Stimulated activated CD4-positive, alpha-beta T cell treated with anti-CD3 and anti-CD28 coated beads, Interleukin-4, amount 100 ng/mL, for 1 hour (primary cell): ENCODE results near the gene FILIP1L.

Experiments used
- DNase-seq: peaks from one replicate; pipeline ENCODE4 v3.0.0-alpha.2; 2020

FILIP1L gene

DNA sequence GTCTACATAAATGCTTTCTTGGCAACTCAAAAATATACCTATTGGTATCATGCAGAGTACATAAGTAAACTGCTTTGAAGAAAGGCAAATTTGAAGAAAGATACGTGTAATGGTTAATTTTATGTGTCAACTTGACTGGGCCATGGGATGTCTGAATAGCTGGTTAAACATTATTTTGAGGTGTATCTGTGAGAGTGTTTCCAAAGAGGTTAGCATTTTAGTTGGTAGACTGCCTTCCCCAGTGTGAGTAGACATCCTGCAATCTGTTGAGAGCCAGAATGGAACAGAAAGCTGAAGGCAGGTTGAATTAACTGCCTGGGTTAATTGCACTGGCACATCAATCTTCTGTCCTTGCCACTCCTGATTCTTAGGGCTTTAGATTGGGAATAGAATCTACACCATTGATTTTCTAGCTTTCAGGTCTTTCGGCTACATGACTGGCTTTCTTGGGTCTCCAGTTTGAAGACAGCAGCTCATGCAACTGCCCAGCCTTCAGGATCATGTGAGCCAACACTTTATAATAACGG, 198.3 kb downstream of the FILIP1L start:
- no peak for DNase-seq

DNA sequence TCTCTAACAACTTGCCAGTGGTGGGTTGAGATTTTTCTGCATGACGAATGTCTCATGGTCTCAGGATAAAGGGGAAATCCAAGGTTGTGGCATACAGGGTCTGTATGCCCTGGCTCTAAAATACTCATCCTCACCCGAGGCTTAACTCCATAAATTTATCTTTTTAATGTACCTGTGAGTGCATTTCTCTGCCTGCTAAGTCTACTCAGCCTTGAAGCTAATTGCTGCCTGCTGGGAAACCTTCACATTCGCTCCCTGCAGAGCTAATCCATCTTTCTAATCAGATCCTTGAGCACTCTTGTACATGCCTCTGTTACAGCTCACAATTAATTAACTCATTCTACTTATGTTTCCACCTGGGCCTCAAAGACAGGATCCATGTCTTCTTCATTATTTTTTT, 202.9 kb downstream of the FILIP1L start:
- no peak for DNase-seq

DNA sequence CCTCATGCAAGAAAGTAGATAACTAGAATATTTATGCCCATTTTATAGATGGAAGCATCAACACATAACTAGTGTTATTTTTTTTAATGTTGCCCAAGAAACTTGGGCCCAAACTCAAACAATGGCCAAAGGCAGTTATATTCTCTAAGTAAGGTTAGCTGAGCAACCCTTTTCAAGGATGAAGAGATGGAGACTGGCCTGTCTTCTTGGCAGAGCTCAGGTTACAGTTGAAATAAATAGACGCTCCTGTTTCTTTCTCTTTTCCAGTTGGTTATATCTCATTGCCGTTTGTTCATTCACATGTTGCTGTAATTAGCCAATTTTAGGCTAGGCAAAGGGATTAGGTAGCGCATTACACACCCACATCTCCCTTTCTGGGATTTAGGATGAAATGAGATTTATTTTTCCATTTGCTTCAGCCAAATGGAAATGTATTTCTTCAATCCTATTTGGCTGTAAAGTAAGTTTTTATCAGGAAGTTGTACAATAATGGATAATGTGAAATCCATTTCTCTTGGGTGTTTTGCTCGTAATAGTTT, 203.5 kb downstream of the FILIP1L start:
- DNase-seq = no peak

DNA sequence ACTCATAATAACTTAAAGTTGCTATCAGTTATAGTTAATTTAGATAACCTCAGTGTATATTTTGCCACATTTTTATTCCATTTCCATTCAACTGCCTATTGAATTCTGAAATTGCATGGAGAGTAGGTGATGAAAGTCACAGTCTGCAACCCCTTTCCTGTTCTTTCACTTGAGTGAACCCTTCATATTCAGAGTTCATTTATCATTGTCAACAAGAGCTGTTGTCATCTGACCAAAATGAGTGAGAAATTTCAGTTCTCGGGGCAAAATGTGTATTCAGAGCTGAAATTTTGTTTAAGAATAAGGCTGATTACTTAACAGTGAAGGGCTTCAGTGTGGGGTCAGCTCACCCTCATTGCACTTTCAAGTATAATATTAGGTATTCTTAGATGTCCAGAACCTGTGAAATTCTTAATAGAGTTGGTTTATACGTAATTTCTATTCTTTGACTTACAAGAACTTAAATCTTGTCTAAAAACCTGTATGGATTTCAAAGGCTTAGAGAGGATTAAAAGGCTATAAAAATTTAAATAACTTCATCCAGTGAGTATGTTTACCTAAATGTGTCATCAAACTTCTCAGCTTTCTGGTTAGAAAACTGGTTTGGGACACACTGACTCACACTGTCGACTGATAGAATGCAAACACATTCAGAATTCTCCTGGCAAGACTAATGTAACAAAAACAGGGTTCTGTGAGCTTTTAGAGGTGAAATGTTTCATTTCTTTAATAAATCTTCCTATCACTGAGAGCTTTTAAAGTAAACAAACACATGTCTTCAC, 204.4 kb downstream of the FILIP1L start:
- DNase-seq = no peak

DNA sequence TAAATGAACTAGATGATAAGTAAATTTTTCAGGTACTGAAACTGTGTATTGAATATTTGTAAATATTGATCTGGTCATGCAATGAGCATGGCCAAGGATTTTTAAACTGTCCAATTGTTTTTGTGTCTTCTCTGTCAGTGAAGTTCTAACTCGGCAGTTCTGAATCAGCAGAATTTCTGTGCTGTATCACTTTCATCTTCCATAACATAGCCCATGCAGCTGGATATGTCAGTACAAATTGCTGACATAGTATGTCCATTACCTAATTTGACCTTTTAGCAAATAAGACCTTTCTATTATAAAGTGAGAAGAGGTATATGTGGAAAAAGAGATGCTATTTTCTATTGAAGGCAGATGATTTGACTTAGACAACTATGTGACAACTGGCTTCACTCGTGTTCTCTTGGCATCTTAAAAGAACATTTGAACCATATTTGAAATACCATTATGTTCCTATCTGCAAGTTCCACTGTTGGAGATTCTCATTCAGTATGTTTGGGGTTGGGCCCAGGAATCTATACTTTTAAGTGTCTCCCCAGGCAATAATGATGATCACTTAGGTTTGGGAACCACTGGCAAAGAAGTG, 206.2 kb downstream of the FILIP1L start:
- DNase-seq = no peak

DNA sequence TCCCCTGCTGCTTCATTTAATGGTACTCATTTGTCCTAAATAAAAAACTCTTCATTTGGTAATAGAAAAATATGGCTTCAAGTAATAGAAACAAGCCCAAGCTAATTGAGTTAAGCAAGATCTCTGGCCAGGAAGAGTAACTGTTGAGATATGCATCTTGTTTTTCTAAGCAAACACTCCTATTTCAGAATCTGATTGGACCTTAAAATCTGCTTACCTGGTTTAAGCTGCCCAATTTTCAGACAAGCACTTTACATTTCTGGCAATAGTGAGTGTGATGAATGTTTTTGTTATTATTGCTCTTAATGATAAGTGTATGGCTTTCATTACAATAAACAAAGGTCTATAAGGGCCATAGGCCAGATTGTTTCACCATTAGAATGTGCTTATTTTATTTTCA, 210.4 kb downstream of the FILIP1L start:
- DNase-seq = no peak

DNA sequence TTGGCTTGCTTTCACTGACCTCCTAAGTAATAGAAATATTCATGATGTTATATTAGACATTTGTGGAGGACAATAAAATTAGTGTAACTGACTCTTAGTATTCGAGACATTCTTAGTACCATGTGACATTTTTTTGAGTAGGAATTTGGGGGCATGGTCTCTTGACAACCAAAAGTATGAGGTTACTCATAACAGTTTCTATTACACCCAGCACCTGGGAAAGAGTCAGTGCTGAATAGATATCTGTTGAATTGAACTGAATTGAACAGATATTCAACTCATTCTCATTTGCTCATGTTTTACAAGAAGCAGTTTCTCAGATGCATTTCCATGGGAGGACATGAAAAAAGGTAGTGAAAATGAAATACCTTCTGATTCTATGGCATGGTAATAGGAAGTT, 212.2 kb downstream of the FILIP1L start:
- DNase-seq = no peak

DNA sequence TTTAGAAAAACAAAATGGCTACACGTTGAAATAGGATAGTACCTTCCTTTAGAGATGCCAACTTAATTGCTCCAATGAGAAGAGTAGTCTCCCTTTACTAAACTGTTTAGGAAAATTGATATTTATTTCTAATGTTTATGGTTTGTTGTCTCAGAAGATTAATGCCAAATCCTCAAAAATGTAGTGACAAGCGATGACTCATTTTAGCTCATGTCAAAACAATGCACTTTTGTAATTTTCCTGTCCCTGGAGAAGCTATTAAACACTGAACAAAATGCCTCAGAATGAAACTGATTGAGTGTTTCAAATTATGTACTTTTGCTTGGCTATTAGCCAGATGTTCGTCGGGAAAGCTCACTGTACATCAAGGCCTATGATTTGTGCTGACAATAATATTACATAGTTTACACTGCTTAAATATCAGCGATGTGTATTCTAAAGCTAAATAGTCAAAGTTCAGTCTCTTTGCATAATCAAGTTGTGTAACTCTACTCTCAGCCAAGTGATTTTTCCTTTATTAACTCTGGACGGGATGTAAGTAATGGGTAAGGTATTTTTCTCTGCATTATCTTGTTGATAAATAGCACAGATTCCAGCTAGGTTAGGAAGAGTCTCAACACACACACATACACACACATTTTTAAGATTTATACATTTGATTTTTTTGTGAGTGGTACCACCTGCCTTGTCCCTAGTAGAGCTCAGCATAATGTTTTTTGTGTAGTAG, 212.9 kb downstream of the FILIP1L start:
- DNase-seq = no peak

DNA sequence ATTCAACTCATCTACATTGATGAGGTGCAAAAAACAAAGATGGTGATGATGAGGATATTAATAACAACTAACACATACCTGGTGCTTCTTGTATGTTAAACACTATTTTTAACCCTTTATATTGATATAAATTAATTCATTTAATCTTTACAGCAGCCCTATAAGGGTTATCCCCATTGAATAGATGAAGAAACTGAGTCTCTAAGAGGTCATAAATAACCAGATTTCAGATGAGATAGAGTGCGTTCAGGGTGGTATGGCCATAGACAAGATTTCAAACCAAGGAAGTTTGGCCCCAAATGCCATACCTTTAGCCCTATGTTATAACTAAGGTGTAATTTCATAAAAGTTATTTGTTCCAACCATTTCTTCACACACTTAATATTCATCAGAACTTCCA, 214.1 kb downstream of the FILIP1L start:
- no peak for DNase-seq

DNA sequence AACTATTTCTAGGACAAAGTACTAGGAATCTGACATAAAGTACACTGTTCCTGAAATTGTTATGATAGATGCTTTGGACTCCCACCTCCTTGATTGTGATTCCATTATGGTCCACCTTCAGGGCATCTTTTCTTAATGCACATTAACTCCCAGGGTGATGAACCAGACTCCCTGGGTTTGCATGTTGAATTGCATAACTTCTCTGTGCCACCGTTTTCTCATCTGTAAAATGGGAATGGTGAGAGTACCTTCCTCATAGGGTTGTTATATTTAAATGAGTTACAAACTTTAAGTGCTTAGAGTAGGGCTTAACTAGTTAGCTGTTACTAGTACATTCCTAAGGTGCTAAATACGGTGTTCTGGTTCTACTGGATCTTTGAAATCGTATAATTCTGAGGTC, 214.7 kb downstream of the FILIP1L start:
- no peak for DNase-seq

DNA sequence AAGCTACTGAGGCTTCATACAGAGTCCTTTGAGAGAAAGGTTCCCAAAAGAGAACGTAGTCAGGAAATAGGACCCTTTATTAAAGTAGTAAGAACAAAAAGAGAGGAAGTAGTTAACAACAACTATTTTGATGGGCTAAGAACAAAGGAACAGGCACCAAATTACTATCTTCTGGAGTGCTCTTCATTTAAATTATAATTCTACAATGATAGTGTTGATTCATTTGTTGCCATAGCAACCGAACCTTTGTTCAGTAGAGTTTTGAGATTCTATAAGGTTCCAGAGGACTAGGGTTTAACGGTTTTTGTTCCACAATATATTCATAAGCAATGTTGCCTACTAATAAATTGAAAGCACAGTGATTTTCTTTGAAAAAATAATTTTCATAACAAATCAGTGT, 217.8 kb downstream of the FILIP1L start:
- DNase-seq = no peak

DNA sequence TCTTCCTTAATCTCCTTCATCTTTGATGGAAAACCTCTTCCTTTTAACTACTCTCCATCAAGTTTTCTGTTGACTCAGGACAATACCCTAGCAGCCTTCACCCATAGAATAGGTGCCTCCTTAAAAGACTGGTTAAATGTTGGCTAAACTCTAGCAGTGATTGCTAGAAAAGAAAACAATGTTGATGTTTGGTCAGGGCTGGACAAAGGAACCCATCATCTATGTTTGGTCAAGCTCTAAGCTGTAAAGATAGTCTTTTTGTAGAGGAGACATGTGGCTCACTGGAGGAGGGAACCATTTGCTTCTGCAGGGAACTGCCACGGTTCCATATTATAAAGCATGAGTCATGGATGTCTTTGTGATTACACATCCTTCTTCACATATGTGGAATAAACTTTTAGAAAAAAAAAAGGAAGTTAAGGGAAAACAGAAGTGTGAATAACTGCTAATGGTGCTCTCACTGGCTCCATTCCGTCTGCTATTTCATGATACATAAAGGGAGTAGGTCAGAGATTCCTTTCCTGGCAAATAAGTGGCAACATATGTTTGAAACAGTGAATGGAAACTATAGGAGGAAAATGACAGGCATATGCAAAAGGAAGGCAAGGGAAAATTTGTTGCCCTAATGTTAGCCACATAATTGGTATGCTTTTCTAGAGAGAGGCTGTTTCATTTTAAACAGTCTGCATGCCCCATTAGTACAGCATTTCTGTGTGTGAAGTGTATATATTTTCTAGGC, 218.4 kb downstream of the FILIP1L start:
- DNase-seq = no peak

DNA sequence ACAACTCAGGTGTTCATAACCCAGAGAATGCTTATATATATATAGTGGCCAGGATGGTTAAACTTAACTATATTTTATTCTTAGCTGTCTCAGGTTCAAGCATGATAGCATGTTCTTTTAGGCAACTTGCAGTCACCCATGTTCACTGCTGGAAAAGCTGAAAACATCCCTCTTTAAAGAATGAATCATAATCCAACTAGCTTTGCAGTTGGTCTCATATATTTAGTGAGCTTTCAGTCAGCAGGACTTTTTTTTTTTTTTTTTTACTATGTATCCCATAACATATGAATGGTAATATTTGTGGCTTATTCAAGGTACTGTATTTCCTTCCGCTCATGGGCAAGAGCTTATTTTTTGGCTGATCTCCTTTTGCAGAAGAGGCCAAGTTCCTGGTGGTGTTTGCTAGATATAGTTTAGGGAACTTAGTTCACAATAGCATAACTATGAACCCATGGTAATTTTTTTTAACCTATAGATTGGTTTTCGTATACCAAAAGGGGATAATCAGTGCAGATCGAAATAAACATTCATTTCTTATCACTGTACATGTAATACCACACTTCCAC, 219.1 kb downstream of the FILIP1L start:
- DNase-seq = no peak

DNA sequence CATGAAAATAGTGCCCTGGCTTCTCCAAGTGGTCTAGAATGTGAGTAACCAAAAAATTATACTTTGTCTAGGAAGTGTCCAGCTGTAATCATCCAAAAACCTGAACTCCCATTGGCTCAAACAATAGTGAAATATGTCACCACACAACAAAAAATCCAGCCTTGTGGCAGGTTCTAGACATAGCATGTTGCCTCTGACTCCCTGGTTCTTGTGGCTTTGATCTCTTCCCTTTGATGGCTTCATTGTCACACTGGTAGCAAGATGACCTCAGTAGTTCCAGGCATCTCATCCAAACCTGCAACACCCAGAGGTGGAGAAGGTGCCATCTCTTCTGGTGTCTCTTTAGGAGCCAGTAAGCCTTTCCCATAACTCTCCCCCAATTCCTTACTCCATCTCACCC, 222.0 kb downstream of the FILIP1L start:
- no peak for DNase-seq

DNA sequence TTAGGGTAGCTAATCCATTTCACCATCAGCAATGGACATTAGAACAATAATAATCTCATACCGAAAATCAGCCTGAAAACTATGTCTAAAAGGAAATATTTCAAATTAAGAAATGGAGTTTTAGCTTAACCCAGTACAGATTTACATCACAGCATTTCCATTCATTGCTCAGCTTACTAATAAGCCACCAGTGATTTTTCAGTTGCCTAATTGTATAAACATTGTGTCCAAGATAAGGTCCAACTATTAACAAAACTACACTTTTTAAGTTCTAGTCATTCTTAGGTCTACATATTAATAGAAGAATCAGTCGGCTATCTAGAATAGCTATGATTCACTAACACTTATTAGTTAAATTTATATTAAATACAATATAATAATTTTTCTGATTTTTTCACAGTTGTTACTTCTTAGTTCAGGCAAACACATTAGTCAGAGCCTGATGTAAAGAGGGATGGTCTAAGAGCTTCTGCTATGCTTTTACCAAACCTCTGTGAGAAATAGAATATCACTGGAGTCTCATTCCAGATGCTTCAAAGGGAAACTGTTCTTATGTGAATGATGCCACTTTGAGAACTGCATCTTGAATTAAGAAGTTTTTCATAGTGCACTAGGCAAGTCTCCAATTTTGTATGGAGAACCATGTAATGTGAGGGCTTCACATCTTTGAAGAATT, 222.6 kb downstream of the FILIP1L start:
- DNase-seq = no peak

DNA sequence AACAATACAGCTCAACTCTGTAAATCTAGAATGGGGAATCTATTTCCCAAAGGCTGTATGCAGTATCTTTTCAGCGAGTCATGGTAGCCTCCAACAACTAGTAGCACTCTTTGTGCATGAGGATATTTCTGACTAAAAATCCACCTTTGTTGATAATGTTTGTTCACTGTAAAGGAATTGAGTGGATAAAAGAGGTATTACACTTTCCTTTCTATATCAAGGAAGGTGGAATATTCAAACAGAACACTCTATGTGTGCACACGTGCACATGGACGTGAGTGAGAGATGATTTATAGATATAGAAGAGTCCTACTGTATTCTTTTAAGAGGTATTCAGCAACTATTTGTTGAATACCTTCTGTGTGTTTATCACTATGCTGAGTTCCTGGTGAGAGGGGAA, 228.4 kb downstream of the FILIP1L start:
- DNase-seq = no peak

DNA sequence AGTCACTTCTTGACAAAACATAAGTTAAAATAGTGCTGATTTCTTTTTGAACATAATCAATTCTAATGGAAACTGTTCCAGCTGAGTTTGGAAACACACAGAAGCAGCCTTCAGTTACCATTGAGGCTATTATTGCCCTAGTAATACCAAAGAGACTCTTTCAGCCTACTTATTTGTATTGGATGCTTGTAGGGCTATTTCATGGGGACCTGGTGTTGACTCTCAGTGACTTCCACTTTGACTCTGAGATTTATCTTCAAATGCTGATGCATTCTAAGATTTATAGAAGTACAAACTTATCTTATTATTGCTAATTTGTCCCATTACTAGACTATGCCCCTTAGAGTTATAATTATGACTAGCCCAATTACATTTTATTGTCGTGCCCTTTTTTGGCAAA, 229.2 kb downstream of the FILIP1L start:
- no peak for DNase-seq

DNA sequence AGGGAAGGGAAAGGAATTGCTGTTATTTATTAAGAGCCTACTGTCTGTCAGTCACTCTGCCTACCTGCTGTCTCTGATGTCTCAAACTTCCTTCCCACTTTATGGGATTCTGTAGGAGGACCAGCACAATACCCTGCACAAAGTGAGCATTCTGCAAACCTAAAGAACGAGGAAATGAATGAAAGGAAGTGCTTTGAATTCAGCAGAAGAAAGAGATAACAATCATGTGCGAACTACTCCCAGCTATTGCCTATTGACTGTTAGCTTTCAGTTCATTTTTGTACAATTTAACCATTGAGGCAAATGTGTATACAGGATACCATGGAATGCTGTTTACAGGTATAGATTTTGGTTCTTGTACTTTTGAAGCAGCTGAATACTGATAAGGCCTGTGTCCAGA, 229.8 kb downstream of the FILIP1L start:
- DNase-seq = no peak

DNA sequence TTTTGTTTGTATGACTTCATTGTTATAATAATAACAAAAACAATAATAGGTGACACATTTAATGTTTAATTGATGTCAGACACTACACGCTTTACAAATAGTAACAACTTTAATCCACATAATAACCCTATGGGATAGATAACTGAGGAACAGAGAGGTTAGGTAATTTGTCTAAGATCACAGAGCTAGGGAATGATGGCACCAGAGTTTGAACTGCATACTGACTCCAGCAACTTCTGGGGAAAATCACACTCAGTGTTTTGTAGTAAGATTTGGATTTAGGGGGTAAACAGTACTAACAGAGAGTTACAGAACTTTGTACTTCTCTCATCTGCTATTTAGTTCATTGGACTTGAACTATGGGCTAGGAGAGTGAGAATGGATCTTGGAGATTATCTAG, 230.6 kb downstream of the FILIP1L start:
- no peak for DNase-seq

DNA sequence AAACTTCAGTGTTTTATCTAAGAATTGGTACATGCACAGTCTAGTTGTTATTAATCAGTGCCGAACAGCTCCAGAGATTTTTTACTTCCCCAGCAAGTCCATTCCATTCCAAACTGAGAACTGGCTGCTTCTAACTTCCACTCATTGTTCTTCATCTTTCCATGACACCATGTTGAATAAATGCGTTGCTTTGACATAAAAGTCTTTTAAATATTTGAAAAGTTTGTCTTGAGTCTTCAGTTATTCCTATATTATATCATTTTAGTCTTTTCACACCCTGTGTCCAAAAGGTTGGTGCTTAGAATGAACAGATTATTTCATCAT, 231.2 kb downstream of the FILIP1L start:
- no peak for DNase-seq

DNA sequence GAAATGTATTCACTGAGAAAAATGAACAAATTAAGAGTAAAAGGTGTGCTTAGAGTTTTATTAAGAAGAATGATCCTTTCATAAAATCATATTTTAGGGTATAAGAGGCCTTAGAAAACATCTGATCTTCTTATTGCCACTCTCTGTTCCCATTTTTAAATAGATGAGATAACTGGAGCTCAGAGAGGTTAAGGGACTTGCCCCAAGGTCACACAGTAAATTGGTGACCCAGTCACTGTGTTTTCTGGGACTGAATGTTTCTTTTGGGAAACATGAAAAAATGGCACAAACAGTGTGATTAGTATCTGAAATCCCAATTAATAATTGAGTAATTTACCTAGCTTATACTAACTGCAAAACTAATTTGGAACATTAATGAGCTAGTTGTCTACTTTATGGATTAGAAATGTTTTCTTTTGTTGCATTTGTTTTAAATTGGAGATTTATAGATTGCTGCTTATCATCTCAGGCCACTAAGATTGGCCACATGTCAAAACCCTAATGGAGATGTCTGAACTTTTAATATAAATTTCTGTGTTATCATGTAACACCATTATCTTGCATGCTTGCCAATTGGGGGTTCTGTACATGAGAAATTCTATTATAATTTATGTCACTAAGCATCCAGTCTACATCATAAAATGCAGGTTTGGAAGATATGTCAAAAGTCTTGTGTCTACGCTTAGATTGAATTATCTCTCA, 231.7 kb downstream of the FILIP1L start:
- no peak for DNase-seq

DNA sequence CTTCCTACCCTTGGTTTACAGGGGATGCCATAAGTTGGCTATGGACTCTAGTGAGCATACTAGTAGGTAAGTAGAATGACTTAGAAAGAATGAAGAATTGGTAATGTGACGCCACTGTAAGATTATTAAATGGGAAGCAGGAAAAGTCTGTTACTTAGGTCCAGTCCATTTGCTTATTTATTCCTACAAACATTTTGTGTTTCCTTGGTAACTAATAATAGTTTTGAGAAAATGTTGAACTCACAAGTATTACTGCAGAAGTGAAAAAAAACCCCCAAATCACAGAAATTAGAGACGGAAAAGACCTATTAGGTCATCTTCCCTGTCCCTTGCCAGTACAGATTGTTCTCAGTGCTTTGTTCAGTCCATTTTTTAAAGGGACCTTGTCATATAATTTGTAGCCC, 233.2 kb downstream of the FILIP1L start:
- DNase-seq = no peak
